Measurements from ENCODE around the gene ADAM17.
A peak's percentile ranks its signal among the peaks of the same experiment; 100 is the strongest.

- TF ChIP-seq CTCF (conservative IDR thresholded peaks at IDR 0.05 in 1 of 2, IDR thresholded peaks at IDR 0.05 in 1 of 2; ENCODE audit: low read depth in 1 of 2, low read length in 2 of 2) (peak in 1 of 2 donors; percentile 23), EZH2 (IDR thresholded peaks at IDR 0.05; ENCODE audit: low read length, missing control alignments) (no peak)
Measured at GRCh38 chr2:9570182-9571060, 14.8 kb upstream of the ADAM17 start.

All from fibroblast of lung (primary cell).